ENCODE results near the gene DNLZ. TPM values are rescaled to one million over a fixed set of nuclear protein-coding genes. Genes with fewer than 3 reads are reported as not detected.

The DNLZ gene
- total RNA-seq, 1 donor = 8.2 TPM

- no peak overlapping the region for H3K4me3 ChIP-seq (ENCODE audit: low read depth, low read length)
- TF ChIP-seq CTCF (IDR thresholded peaks at IDR 0.05; ENCODE audit: insufficient read depth, low read depth, low read length) = no peak
- DNase-seq (ENCODE audit: low read depth) = no peak
Measured at GRCh38 chr9:136359774-136360718, 3.5 kb downstream of the DNLZ start.

- TF ChIP-seq CTCF (IDR thresholded peaks at IDR 0.05; ENCODE audit: insufficient read depth, low read depth, low read length) = no peak
- DNase-seq (ENCODE audit: low read depth) = no peak
Measured at GRCh38 chr9:136358888-136359287, 4.7 kb downstream of the DNLZ start.

GRCh38 chr9:136358016-136358415 is 5.5 kb downstream of the DNLZ start:
- no peak for TF ChIP-seq CTCF (IDR thresholded peaks at IDR 0.05; ENCODE audit: insufficient read depth, low read depth, low read length)
- DNase-seq (ENCODE audit: low read depth) = no peak

More at GRCh38 chr9:136358888-136359287, 4.7 kb downstream of the DNLZ start:
- H3K4me3 ChIP-seq (ENCODE audit: low read depth, low read length) = no peak overlapping the region

GRCh38 chr9:136357202-136357725 is 6.3 kb downstream of the DNLZ start:
- H3K4me3 ChIP-seq (ENCODE audit: low read depth, low read length) = no peak overlapping the region
- no peak for DNase-seq (ENCODE audit: low read depth)
- TF ChIP-seq CTCF (IDR thresholded peaks at IDR 0.05; ENCODE audit: insufficient read depth, low read depth, low read length) = no peak

More at GRCh38 chr9:136358016-136358415, 5.5 kb downstream of the DNLZ start:
- no peak overlapping the region for H3K4me3 ChIP-seq (ENCODE audit: low read depth, low read length)

GRCh38 chr9:136355616-136356557 is 7.7 kb downstream of the DNLZ start:
- TF ChIP-seq CTCF (IDR thresholded peaks at IDR 0.05; ENCODE audit: insufficient read depth, low read depth, low read length) = no peak
- H3K4me3 ChIP-seq (ENCODE audit: low read depth, low read length) = peak overlapping the region; percentile 12
- DNase-seq (ENCODE audit: low read depth) = no peak

- TF ChIP-seq CTCF (IDR thresholded peaks at IDR 0.05; ENCODE audit: insufficient read depth, low read depth, low read length) = no peak
- H3K4me3 ChIP-seq (ENCODE audit: low read depth, low read length) = peak overlapping the region; percentile 30
- peak; percentile 54 for DNase-seq (ENCODE audit: low read depth)
Measured at GRCh38 chr9:136354592-136355085, 8.9 kb downstream of the DNLZ start.

Measured in fibroblast of villous mesenchyme (primary cell).